Activated CD4-positive, alpha-beta T cell treated with anti-CD3 and anti-CD28 coated beads for 1 hour (primary cell): ENCODE results near the gene ETNPPL.

Source experiments
- DNase-seq: peaks from one replicate; pipeline ENCODE4 v3.0.0-alpha.2; 2020

The ETNPPL gene

DNA sequence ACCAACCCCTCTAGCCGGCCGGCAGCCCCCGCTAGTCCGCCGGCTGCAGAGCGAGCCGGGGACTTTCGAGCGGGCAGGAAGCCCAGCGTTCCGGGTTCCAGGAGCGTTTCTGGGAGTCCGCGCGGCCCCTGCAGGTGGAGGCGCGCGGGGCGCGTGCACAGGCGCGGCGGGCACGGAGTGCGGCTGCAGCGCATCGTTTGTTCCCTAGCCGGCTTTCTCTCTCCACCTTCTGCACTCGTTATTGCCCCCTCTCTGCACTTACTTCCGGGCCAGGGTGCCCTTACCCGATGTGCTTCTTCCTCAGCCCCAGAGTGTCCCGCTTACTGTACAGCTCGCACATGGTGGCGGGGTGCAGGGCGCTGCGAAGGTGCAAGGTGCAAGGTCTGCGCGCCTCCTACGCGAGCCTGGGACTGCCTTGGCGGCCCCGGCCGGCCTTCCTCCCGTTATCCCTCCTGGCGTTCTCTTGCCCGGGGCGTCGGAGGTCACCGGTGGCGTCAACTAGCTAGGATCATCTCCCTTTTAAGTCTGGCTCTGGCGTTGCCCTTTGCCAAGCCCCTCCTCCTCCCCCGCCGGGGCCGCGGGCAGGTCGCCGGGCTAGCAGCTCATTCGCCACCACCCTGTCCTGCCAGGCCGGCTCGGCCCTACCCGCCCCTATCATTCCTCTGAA lies at the start of gene ETNPPL:
Gene ETNPPL, minus strand, starts transcription at position 495 of the 667 bp plus-strand sequence. Its CDS starts 155 bp downstream, at position 340.
- no peak for DNase-seq

- no peak for DNase-seq
Observed at GRCh38 chr4:108811486-108811885, 48.6 kb upstream of the ETNPPL start.

DNA sequence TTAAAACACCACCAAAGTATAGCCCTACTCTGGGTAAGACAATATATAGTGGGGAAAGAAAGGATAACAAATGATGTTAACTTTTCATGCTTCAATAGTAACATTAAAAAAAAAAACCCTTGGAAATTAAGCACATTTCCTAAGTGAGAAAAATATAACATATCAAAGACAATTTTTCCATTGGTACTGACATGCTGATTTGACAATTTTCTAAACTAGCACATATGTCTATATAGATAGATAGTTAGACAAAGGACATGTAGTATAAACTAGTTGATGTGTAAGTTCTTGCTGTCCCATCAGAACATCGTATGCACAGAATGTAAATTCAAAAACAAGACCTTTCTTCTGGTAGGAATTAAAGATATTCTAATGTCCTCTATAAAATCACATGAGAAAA lies 47.2 kb upstream of the ETNPPL start:
- no peak for DNase-seq

- no peak for DNase-seq
Observed at GRCh38 chr4:108804648-108805273, 41.9 kb upstream of the ETNPPL start.

DNA sequence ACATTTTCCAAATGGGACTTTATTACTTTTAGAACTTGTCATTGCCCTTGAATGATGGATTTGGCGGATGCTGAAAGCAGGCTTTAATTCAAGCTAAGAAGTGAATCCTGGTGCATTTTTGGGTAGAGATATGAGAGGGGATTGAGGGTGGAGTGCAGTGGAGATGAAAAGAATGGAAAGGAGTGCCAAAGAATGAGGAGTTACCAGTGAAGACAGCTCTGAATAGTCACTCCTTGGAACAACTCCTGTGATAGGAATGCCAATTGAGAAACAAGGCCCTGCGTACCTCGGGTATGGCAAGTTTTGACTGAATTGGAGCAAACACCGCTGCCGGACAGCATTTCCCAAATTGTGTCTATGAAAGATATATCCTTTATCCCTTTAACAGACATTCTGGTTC lies 36.5 kb upstream of the ETNPPL start:
- no peak for DNase-seq

DNA sequence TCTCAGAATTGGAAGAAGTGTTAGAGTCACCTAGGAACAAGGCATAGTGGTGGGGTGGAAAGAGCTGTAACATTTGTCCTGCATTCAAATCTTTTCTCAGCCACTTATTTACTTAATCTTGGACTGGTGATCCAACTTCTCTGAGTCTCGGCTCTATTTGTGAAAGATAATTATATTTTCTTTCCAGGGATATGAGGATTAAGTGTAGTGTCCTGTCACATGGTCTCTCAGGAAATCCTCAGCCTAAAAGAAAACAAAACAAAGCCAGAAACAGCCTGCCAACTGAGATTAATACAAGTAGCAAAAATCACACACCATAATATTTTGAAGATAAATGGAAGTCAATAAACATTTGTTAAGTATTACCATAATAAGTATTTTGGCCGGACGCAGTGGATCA lies 33.3 kb upstream of the ETNPPL start:
- no peak for DNase-seq

DNA sequence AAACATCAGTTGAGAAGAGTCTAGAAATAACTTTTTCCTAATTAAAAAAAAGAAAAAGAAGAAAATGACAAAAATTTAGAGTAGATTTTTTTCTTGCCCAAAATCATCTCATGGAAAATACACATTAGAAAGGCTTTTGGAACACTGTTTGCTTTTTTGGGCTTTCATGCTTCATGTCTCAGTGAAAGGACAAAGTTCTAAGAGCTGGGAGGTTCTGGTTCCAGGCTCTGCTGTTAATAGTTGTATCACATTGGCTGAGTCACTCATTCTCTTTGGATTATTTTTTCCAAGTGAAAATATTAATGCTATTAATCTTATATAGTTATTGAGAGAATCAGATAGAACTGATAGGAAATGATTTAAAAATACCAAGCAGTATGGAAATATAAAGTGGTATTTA lies 32.9 kb upstream of the ETNPPL start:
- DNase-seq, result no peak

GRCh38 chr4:108794136-108794535 lies 31.3 kb upstream of the ETNPPL start:
- no peak for DNase-seq

DNA sequence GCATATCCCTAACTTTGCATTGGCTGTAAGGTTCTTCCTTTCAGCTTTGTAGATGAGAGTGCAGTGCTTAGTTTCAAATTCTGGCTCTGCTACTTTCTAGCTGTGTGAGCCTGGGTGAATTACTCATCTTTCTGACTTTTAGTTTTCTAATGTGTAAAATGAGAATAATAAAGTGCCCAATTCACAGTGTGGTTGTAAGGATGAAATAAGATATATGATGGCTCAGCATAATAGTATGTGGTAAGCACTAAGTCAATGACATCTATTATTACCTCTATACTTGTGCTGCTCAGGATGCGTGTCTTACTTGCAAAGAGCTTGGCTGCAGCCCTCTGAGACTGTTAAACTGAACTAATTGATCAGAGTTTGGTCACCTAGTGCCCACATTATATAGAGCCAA lies 30.6 kb upstream of the ETNPPL start:
- no peak for DNase-seq

DNA sequence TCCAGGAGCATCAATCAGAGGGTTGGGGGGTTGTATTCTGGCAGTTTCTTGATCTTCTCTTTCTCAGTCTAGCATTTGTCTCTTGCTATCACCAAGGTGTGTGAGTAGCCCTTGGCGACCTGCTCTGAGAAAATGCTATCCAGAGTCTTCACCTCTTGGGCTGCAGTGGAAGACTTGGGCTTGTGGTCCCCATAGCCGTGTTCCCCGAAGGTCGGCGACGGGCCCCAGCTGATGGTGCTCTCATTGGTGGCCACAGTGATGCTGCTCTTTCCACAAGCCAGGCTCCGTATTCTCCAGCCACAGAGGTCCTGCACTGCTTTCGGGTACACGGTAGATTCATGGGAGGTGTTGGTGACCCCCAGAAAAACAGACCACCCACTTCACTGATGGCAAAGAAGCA lies 25.9 kb upstream of the ETNPPL start:
- no peak for DNase-seq

GRCh38 chr4:108787724-108788123 lies 24.9 kb upstream of the ETNPPL start:
- no peak for DNase-seq

DNA sequence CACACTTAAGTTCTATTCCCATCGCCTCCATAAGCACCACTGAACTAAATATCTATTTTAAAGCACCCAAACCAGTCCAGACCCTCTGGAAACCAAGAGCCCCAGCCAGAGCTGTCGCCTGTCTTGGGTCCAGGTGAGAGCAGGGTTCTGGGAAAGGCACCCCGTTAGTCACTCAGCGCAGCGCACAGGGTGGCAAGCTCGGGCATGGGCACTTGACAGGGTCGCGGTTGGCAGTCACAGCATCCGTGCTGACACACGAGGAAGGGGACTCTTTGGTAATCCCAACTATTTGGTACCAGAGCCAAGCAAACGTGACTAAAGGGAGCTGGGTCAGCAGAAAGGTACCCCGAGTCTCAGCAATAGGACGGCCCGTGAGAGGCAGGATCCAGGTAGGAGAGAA lies 24.3 kb upstream of the ETNPPL start:
- DNase-seq, result no peak

GRCh38 chr4:108786351-108786750 lies 23.5 kb upstream of the ETNPPL start:
- DNase-seq, result no peak

- DNase-seq, result no peak
Observed at GRCh38 chr4:108783665-108784463, 21.0 kb upstream of the ETNPPL start.

GRCh38 chr4:108779958-108780357 lies 17.1 kb upstream of the ETNPPL start:
- DNase-seq, result no peak

DNA sequence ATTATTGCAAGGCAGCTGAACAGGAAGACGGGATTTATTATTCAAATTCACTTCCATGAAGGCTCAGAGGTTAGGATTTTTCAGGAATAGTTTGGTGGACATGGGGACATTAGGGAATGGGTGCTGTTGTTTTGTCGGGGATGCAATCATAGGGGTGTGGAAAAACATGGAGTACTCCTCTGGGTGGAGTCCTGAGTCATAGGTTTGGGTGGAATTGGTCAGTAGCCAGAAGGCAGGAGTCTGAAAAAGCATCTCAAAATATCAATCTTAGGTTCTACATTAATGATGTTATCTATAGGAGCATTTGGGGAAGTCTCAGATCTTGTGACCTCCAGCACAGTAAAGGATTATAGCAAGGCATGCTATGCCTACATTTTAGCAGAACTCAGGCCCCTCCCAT lies 14.5 kb upstream of the ETNPPL start:
- no peak for DNase-seq

GRCh38 chr4:108775921-108776320 lies 13.1 kb upstream of the ETNPPL start:
- DNase-seq, result no peak

DNA sequence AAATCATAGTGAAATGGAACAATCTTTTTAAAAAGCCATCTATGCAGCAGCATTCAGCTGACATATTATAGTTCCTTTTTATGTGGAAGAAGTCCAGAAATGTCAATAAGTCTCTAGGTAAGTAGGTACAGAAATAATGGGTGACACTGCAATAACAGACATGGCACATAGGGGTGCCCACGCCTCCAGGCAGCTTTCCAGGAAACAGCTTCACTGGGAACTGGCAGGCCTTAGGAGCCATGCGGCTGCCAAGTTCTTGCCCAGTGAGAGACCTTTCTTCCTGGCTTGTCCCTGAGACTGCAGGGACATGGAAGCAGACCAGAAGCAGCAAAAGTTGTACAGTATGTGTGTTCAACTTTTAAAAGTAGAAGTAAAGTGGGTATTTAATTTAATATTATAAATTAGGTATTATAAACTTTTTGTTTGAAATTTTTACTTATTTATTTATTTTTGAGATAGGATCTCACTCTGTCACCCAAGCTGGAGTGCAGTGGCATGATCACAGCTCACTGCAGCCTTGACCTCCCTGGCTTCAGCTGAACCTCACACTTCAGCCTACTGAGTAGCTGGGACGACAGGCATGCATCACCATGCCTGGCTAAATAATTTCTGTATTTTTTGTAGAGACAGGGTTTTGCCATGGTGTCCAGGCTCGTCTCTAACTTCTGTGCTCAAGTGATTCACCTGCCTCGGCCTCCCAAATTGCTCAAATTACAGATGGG lies 12.1 kb upstream of the ETNPPL start:
- DNase-seq, result no peak

GRCh38 chr4:108772402-108772801 lies 9.5 kb upstream of the ETNPPL start:
- no peak for DNase-seq

GRCh38 chr4:108766058-108766457 lies 3.2 kb upstream of the ETNPPL start:
- no peak for DNase-seq

- DNase-seq, result no peak
Observed at GRCh38 chr4:108763986-108764385, 1.1 kb upstream of the ETNPPL start.

DNA sequence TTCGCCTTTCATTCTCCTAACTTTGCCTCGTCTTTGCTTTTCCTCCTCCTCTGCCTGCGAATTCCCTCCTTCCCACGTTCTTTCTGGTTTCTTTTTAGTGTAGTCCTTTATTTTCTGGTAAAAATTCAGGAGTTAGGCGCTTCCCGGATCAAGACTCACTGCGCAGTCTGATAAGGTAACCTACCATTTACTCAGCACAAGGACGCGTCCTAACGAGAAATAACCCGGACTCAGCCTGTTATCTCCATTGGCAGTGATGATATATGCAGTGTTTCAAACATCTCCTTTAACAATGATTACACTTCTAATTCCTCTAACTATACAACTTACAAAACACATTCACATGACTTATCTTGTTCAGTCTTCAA lies 357 bp upstream of the ETNPPL start:
- no peak for DNase-seq

DNA sequence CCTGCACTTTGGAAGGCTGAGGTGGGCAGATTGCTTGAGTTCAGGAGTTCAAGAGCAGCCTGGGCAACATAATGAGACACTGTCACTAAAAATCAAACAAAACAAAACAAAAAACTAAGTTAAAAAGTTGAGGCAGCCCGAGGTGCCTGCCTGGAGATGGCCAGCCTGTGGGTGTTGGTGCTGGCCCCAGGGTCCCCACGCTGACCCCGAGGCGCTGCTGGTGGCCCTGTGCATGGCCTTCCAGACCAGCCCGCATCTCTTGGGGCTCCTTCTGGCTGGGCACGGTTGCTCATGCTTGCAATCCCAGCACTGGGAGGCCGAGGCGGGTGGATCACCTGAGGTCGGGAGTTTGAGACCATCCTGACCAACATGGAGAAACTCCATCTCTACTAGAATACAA lies 4.4 kb downstream of the ETNPPL start:
- no peak for DNase-seq

DNA sequence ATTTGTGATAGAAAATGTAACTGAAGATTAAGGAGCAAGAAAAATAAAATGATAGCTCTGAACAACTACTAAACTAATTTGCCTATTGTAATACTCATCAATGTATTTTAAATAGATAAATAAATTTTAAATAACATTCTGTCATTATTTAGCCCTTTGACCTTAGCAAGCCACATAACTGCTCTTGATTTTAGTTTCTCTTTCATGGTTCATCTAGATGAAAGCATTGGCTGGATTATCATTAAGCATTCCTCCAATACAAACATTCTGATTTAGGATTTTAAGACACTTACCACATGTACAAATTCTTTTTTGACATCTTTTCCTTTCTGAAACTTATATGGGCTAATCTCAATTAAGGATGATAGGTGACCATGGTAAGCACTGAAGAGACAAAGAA lies 8.5 kb downstream of the ETNPPL start:
- no peak for DNase-seq
